SK-MEL-5 (cell line): Measurements from ENCODE around the gene TAMALIN. TPM values are rescaled to one million over a fixed set of nuclear protein-coding genes. Genes with fewer than 3 reads are reported as not detected.

Experiments used
- DNase-seq: peaks from one replicate; pipeline ENCODE4 v3.0.0-alpha.2; 2016; ENCODE audit warnings: low read depth, low spot score
- in situ Hi-C: cut with HindIII; loops from 2 replicates; pipeline ENCODE4 v1.10.0; 2016; ENCODE audit warnings: low sequenced_read_pairs, high pct_unique_total_duplicates, low pct_unique_long_range_greater_than_20kb
- total RNA-seq: library from RNA; depleted of rRNA; stranded (reverse); fragments of >200 nt; shearing (Covaris generic); gene quantifications from 2 replicates; pipeline ENCODE4 v1.2.3, GENCODE V29; 2014

TAMALIN gene
- total RNA-seq, 1 experiment from 2014 or later: 25.5 TPM

GRCh38 chr12:52007982-52008510 lies 1.3 kb downstream of the TAMALIN start:
- in situ Hi-C loops: no loop called here
- peak; percentile 19 for DNase-seq

- in situ Hi-C loops: no loop called here
- DNase-seq: no peak
Measured at GRCh38 chr12:52009081-52009751, 2.5 kb downstream of the TAMALIN start.

- in situ Hi-C loops: no loop called here
Measured at GRCh38 chr12:52010152-52010622, 3.4 kb downstream of the TAMALIN start.

GRCh38 chr12:52010692-52011601 lies 4.2 kb downstream of the TAMALIN start:
- DNase-seq: no peak
- in situ Hi-C loops: no loop called here

More at GRCh38 chr12:52010152-52010622, 3.4 kb downstream of the TAMALIN start:
- DNase-seq: peak; percentile 83

- no peak for DNase-seq
- in situ Hi-C loops: no loop called here
Measured at GRCh38 chr12:52011602-52012214, 5.0 kb downstream of the TAMALIN start.

GRCh38 chr12:52013626-52014310 lies 7.0 kb downstream of the TAMALIN start:
- in situ Hi-C loops: no loop called here

GRCh38 chr12:52014567-52015530 lies 8.1 kb downstream of the TAMALIN start:
- in situ Hi-C loops: no loop called here

More at GRCh38 chr12:52013626-52014310, 7.0 kb downstream of the TAMALIN start:
- no peak for DNase-seq

GRCh38 chr12:52015532-52016041 lies 8.8 kb downstream of the TAMALIN start:
- in situ Hi-C loops: no loop called here
- no peak for DNase-seq

More at GRCh38 chr12:52014567-52015530, 8.1 kb downstream of the TAMALIN start:
- no peak for DNase-seq

GRCh38 chr12:52018433-52019112 lies 11.8 kb downstream of the TAMALIN start:
- in situ Hi-C loops: no loop called here
- DNase-seq: no peak

- in situ Hi-C loops: no loop called here
- DNase-seq: no peak
Measured at GRCh38 chr12:52019113-52019770, 12.5 kb downstream of the TAMALIN start.

- in situ Hi-C loops: no loop called here
- peak; percentile 80 for DNase-seq
Measured at GRCh38 chr12:52020539-52021336, 14.0 kb downstream of the TAMALIN start.

GRCh38 chr12:52022841-52023181 lies 16.1 kb downstream of the TAMALIN start:
- in situ Hi-C loops: no loop called here

GRCh38 chr12:52023182-52023975 lies 16.6 kb downstream of the TAMALIN start:
- in situ Hi-C loops: no loop called here
- DNase-seq: peak; percentile 70

More at GRCh38 chr12:52022841-52023181, 16.1 kb downstream of the TAMALIN start:
- DNase-seq: peak; percentile 25
